NCI-H2029 treated with DMSO at 0.1 percent for 48 hours (cell line): ENCODE results near the gene GLRX.

Source experiments
- DNase-seq: peaks from one replicate; lab custom pipeline; 2025; lab: John Stamatoyannopoulos, UW

GLRX gene

DNA sequence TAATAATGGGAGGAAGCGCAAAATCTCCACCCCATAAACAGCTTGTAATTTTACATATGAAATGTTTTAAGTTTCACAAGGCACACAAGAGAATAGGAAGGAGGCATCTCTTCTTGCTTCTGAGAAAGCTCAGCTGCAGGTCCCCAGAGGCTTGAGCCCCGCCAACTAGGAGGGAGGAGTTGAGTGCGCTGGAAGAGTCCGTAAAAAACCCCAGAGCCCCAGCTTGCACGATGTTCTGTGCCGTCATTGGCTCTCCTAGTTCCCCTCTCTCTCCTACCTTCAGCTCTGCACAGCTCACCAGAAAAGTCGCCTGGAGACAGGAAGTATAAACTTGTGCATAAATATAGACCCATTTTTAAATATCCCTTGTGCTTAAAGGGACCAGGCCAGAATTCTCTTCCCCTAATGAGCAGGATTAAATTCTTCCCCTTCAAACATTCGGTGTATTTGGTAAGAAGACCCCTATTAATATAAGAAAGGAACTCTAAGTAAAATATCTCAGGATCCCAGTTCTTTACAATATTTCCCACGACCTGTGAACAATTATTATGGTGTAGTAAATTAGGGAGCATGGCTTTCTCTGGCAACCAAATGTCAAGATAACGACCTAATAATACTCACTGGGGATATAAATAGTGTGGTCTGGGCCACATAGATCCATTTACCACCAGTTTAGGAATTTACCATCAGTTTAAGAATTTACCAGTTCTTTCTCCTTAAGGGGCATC, 13.7 kb downstream of the GLRX start:
- no peak for DNase-seq

DNA sequence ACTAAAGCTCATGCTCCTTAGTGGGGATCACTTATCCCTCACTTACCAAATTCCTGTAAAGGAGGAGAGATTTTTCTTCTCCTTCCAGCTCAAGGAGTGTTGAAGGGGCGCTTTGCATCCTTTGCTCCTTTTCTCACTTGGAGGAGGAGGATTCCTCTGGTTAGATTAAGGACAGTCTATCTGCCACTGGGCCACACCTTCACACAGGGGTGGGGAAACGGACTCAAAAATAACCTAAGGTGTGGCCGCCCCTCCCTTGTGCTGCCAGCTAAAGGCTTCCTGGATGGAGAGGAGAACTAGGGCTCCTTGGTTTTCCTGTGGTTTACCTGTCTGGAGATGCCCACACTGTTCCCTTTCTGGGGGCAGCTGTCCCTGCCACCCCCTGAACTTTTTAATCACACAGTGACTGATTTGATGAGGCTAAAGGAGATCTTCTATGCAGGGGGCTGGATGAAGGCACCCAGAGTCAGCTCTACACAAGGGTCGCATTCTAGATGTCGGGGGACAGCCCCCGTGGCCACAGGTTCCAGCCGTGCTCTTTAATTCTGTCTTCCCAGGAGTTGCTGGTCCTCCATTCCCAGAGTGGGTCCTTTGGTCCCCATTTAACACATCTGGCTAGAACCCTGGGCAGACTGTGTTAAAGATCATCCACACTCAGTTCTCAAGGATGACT, 14.4 kb downstream of the GLRX start:
- DNase-seq = no peak

DNA sequence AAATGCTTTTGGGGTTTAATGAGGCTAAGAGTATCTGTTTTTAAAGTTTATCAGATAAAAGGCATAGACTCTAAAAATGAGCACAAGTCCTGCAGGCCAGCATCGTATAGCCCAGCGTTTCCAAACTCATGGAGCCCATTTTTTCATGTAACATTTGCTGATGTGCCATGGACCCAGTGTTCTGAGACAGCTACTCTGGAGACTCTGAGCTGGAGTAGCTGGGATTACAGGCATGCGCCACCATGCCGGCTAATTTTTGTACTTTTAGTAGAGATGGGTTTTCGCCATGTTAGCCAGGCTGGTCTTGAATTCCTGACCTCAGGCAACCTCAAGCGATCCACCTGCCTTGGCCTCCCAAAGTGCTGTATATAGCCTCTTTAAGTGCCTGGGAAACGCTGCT, 15.8 kb downstream of the GLRX start:
- no peak for DNase-seq

- no peak for DNase-seq
Observed at GRCh38 chr5:95804736-95805539, 17.6 kb downstream of the GLRX start.

DNA sequence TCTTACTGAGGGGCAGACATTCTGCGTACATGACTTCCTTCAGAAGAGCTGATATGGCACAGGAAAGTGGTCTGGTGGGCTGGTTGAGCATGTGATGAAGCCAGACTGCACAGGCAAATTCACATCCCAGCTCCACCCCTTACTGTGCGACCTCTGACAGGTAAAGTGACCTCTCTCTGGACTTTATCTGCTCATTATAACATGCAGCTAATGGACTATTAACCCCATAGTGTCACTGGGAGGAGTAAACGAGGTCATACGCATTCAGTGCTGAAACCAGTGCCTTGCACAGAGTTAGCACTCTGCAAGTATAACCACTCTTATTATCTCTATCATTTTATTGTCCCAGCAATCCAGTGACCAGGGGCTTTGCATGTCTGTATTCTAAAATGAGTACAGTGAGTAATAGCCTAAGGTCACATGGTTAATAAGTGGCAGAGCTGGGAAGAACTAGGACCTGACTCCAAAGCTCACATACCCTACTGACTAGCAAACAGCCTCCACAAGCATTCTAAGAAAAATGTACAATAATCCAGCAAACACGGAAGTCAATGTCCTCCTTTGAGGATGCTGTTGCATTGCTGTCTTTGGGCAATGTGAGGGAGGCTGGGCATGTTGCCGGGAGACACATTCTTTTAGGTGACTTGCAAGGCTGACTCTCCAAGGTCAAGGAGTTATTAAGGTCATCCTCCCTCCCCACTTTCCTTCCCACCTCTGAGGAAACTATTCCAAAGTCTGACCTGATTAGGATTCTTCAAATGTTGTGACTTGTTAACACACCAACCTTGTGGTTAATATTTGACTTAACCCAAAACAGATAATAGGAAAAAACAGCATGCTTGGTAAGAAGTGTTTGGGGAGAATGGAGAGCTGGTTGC, 19.0 kb downstream of the GLRX start:
- DNase-seq = no peak

DNA sequence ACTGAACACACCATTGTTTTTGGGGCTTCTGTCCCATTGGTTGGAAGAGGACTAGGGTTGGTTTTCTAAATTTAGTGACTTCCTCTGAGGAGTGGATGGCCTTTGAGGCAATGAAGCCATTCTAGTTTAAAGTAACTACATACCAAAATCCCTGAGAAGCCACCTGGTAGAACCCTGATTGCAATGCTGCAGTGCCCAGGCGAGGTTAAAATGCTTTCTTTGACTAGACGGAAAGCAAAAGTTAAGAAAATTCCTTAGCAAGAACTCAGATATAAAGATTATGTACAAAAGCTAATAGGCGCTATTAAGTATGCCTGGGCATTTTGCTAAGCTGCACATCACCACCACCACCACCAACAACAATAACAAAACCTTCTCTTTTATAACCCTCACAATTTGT, 20.6 kb downstream of the GLRX start:
- DNase-seq = no peak

DNA sequence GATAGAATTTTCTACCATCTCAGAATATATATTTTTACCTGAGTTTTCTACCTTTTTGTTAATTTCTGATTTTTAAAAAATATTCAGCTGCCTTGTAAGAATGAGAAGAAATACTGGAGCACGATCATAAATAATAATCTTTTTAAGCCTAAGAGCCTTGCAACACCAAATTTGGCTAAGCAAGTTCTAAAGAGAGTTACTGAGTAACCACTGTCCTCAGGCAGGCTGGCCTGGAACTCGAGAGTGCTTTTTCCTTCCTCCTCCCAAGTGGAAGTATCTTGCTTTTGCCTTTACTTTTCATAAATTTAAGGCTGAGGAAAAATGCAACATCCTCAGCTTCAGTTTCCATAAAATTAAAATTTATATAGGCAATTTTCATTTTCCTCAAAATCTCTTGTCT, 21.0 kb downstream of the GLRX start:
- no peak for DNase-seq

DNA sequence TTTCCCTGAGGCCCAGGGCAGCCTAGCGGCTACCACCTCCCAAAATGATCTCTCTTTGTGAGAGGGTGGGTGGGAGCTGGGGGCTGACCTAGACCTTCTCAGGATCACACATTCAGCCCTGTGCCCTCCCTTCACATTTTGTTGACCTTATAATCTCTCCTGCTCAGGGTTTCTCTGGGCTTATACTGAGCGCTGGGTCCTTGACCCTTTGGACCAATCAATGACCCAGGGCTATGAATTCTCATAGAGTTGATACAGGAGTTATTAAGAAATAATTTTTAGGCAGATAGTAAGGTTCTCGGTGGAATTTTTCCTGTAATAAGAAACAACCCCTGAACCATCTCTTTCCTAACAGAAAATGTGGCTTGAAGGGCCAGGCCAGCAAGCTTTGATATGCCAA, 22.0 kb downstream of the GLRX start:
- DNase-seq = no peak

- DNase-seq = no peak
Observed at GRCh38 chr5:95799191-95799835, 23.2 kb downstream of the GLRX start.

DNA sequence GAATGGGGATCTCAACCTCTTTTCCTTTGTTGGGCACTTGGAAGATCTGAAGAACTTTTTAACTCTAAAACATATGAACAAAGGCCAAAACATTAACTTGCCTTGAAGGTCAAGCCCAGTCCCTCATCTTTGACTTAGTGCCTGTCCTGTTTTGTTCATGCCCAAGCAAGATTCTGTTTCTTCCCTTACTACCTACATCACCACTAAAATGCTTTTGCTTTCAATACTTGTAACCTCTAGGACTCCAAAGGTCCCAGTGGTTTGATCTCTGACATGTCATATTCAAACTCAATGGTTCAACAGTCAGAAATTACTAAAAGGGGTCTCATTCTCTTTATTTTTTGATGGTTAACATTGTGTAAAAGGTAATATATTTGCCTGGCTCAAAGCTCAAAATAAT, 24.0 kb downstream of the GLRX start:
- no peak for DNase-seq

DNA sequence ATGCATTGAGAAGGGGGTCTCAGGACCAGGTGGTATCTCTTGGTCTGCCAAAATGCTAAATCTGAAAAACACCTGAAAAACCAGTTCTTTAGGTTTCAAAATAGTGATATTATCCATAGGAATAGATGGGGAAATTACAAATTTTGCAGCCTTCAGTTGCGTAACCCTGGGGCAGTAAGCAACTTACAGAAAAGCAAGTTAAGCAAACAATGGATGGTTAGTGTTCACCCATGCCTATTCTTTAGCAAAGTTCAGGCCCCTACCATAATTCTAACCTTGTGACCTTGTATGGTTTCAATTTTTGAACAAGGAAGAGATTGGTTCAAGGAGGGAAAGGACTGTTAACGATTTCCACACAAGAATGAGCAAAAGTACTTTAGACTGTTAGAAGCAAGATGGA, 24.5 kb downstream of the GLRX start:
- no peak for DNase-seq

- no peak for DNase-seq
Observed at GRCh38 chr5:95797301-95797700, 25.2 kb downstream of the GLRX start.

DNA sequence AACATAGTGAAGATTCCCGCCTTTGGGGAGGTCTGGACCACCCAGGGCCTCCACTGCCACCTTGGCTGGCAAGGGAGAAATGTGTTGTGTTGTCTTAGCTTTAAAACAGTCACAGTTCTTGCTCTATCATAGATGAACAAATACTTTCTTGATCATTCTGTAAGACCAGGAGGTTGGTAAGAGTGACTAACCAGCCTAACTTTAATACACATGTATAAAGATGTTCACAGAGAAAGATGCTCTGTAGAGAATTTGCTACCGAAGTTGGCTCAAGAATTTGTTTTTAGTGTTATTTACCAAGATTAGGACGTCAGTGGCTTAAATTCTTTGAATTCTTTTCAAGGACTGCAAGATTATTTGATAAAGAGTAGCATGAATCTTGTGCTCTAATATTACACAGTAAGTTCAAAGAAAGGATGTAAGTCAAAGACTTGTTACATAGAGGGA, 28.4 kb downstream of the GLRX start:
- DNase-seq = no peak

GRCh38 chr5:95791751-95792150, 30.8 kb downstream of the GLRX start:
- DNase-seq = no peak

DNA sequence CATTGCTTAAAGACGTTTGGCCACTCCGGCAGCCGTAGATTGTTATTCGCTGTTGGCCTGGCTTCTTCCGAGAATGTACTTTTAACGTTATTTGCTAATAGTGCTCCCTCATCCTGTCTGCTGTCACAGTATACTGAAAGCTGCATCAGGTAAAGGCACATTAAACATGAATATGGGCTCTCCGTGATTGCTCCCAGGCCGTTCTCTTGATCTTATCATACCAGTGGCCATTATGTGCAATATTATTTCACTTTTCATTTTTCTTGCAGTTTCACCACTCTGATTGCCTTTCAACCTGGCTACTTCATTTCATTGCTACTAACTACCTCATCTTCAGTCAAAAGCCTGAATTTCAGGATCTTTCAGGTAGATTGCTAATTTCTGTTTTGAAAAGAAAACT, 34.0 kb downstream of the GLRX start:
- no peak for DNase-seq

GRCh38 chr5:95786821-95787418, 35.6 kb downstream of the GLRX start:
- no peak for DNase-seq

- no peak for DNase-seq
Observed at GRCh38 chr5:95784514-95785302, 37.8 kb downstream of the GLRX start.

- no peak for DNase-seq
Observed at GRCh38 chr5:95783661-95784060, 38.9 kb downstream of the GLRX start.

DNA sequence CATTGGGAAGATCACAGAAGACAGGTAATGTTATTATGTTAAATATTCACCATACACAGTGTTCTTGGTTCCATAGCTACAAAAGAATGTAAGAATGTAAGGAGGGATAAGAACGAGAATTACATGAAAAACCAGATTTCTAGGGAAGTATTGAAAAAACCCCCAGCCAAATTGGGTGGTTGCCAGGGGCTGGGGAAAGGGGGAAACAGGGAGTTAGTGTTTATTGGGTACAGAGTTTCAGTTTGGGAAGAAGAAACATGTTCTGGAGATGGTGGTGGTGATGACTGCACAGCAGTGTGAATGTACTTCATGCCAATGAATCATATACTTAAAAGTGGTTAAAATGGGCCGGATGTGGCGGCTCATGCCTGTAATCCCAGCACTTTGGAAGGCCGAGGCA, 40.3 kb downstream of the GLRX start:
- no peak for DNase-seq

DNA sequence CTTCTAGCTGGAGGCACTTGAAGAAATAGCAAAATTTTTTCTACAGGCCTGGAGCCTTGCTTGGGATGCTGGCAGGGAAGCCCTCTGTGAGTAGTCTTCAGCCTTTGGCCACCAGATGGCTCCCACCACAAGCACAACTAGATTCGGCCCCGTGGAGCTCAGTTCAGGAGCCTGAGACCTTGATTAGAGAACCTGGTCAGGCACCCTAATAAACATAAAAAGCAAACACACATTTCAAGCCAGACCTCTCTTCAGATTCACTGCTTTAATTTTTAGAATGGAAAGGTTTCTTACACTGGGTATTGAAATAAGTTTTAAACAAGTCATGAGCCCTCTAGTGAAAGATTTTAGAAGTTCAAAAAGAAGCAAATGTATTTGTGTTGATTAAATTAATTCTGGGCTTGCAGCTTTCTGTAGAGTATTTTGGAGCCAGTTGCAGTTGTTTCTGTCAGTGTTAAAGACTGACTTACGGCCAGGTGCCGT, 41.4 kb downstream of the GLRX start:
- DNase-seq = peak; percentile 20
